Activated CD4-positive, alpha-beta T cell treated with anti-CD3 and anti-CD28 coated beads, Interleukin-2, Interleukin-6, amounts not matched to agents 100 ng/mL and 50 ng/mL, durations not matched to agents 16 hours and 8 hours (primary cell): ENCODE results near the gene ACAD11.

Source experiments
- DNase-seq: peaks from one replicate; pipeline ENCODE4 v3.0.0-alpha.2; 2020

The ACAD11 gene, protein sequence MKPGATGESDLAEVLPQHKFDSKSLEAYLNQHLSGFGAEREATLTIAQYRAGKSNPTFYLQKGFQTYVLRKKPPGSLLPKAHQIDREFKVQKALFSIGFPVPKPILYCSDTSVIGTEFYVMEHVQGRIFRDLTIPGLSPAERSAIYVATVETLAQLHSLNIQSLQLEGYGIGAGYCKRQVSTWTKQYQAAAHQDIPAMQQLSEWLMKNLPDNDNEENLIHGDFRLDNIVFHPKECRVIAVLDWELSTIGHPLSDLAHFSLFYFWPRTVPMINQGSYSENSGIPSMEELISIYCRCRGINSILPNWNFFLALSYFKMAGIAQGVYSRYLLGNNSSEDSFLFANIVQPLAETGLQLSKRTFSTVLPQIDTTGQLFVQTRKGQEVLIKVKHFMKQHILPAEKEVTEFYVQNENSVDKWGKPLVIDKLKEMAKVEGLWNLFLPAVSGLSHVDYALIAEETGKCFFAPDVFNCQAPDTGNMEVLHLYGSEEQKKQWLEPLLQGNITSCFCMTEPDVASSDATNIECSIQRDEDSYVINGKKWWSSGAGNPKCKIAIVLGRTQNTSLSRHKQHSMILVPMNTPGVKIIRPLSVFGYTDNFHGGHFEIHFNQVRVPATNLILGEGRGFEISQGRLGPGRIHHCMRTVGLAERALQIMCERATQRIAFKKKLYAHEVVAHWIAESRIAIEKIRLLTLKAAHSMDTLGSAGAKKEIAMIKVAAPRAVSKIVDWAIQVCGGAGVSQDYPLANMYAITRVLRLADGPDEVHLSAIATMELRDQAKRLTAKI

DNA sequence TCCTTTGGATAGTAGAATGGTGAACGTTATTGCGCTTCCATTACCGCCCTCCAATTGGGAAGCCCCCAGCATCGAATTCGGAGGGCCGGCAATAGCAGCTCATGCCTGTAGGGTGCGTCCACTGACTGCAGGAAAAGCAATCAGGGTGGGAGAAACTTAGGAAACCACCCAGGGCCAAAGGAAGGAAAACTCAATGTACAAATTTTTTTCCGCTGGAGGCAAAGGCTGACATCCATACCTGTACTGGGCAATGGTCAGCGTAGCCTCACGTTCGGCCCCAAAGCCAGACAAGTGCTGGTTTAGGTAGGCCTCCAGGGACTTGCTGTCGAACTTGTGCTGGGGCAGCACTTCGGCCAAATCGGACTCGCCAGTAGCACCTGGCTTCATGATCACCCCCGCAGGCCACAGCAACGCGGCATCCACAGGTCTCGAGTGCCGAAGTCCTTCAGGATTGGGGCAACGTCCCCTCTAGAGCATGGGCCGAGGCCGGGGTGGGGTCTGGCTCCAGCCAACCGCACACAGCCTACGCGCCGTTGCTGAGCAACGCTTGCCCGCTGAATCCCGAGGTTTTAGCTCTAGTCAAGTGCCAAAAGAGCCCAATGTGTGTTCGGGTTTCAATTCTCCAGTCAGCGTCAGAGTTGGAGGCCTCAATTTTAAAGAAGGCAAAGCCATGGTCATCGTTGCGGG lies at the start of gene ACAD11:
ACAD11 (minus strand) TSS at position 445 of the 687 bp plus-strand sequence; CDS start at position 387, 58 bp downstream.
- peak; percentile 58 for DNase-seq

DNA sequence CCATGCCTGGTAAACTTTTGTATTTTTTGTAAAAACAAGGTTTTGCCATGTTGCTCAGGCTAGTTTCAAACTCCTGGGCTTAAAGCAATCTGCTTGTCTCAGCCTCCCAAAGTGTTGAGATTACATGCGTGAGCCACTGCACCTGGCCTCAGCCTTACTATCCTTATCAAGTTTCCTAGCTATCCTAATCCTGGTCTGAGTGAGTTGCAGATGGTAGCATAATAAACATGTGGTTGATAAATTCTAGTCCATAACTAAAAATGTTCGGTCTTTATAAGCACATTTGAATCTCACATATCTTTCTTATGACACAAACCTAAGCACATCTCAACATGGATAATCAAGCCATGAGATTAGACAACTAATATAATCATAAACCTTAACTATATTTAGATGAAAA lies 44.1 kb upstream of the ACAD11 start:
- DNase-seq, result no peak

DNA sequence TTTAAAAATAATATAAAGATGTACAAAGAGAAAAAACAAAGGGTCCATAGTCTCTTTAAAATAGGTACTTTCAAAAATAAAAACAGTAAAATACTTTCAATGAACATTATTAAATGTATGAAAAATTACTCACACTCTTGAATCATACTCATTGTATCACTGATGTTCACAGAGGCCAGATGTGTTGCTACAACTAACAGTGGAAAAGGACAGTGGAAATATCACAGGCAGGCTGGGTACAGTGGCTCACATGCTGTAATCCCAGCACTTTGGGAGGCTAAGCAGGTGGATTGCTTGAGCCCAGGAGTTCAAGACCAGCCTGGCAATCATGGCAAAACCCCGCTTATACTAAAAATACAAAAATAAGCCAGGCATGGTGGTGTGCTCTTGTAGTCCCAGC lies 35.8 kb upstream of the ACAD11 start:
- DNase-seq, result no peak

DNA sequence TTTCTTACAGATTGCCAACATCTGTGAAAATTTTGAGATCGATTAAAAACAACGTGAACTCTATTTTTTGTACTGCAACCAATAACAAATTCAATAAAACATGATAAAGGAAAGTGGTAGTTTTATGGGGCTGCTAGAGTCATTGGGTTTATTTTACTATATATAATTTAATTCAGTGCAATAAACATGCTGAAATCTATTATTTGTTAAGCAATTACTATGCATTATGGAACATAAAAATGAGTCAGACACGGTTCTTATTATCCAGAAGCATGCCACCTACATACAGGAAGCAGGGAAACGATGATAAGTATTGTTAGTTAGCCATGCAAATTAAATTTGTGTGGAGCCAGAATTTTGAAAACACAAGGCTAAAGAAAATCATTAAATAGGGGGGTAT lies 35.4 kb upstream of the ACAD11 start:
- no peak for DNase-seq

DNA sequence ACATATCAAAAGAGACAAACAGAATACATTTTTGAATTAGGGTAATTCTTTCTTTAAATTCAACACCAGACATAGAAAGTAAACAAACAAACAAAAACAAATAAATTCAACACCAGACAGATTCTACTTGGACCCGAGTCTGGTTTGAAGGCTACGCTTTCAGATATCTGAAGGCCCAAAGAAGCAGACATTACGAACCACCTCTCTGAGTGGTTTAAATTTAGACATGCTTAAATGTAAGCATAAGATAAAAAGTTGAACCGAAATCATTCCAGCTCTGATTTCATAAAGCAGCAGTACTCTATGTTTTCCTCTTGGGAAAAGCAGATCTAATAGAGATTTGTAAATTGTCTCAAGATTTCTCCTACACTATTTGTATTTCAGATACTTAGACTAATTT lies 30.4 kb upstream of the ACAD11 start:
- DNase-seq, result no peak

DNA sequence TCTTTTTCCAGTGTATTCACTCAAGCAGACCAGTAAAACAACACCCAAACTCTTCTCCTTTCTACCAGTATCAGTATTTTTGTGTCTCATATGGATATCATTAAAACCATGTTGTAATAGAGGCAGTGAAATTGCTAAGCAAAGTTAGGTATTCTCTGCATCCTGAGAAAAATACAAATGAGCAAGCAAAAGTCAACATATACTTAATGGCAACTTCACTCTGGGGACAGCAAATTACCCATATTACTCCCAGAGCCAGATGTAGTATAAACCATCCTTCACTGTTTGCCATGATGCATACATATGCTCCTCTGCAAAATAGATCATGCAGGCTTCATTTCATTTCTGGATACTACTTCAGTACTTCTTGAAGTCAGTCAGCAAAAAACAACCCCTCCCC lies 22.6 kb upstream of the ACAD11 start:
- DNase-seq, result no peak

DNA sequence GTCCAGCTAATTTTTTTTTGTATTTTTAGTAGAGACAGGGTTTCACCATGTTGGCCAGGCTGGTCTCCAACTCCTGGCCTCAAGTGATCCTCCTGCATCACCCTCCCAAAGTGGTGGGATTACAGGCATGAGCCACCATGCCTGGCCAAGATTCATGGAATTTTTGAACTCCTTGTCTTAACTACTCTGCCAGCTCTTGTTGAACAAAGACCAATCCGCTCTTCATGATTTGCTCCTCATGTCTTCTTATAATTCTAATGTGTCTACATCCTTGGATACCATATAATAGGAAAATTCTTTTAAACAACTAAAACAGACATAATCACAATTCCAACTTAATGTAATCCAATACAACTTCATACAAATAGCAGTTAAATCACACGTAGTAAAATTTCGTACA lies 21.8 kb upstream of the ACAD11 start:
- DNase-seq, result no peak

DNA sequence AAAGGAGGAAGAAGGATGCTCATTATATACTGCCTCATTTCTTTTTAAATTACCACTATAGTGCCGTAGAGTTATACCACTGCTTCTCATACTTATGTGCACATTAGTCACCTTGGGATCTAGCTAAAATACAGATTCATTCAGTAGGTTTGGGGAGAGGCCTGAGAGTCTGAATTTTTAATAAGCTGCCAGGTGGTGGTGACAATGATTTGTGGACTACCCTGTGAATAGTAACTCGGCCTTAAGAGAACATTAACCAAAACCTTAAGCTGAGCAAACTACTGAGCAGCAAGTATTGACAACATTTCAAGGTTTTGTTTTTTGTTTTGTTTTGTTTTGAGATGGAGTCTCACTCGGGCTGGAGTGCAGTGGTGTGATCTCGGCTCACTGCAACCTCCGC lies 20.3 kb upstream of the ACAD11 start:
- no peak for DNase-seq

DNA sequence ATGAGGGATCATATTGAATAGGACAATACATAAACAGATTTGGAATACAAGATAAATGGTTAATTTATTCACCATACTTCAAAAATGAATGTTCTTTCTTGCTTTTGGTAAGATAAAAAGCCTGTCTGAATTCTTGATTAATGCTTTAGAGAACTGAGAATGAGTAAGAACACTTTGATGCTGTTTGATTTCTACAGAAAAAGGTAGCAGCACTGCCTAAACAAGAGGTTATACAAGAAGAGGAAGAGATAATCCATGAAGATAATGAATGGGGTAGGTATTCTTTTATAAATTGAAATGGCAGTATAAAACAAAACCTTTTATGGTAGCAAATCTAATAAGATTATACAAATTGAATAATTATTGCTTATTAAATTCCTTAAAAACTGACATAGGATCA lies 15.8 kb upstream of the ACAD11 start:
- no peak for DNase-seq

DNA sequence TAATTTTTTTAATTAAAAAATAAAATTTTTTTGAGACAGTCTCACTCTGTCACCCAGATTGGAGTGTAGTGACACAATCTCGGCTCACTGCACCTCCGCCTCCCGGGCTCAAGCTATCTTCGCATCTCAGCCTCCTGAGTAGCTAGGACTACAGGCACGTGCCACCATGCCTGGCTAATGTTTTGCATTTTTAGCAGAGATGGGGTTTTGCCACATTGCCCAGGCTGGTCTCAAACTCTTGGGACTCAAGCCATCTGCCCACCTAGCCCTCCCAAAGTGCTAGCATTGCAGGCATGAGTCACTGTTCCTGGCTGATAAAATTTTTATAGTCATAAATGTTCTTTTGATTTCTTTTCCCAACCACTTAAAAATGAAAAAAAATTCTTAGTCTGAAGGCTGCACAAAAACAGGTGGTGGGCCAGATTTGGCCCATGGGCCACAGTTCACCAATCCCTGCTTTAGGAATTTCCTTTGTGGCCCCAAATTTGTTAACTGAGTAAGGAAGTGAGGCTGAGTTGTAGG lies 9.7 kb upstream of the ACAD11 start:
- DNase-seq, result no peak

DNA sequence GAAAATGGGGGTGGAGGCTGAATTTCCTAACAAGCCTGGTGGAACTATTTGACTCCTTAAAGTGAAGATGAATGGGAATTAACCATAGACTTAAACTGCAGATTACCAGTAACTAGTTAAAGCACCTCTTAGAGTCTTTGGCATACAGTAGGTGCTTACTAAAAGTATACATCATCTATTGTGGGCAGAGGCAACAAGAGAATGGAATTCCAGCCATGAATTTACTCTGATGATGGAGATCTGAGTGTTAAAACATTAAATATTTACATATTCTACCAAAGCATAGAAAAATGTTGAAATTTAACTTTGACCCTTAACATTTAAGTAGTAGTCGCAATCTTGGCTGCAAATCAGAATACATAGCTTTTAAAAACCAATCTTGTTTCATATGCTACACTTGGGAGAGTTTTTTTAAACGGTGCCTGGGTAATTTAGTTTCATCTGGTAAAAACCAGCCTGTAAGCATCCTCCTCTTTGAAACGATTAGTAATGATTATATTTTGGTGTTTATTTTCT lies 5.7 kb upstream of the ACAD11 start:
- no peak for DNase-seq

DNA sequence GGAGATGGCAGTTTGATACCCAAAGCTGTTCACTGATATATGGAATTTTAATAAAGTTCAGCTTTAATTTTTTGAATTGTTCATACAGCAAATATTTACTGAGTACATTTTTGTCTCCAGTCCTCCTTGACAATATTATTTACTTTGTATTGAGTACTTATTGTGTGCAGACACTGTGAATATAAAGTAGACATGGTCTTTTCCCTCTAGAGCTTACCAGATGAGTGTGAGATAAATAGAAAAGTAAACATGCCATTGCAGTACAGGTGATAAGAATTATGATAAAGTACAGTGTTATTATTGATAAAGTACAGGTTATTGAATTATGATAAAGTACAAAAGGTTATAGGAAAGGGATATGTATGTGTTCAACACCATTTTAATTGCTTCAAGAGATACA lies 2.6 kb upstream of the ACAD11 start:
- no peak for DNase-seq

DNA sequence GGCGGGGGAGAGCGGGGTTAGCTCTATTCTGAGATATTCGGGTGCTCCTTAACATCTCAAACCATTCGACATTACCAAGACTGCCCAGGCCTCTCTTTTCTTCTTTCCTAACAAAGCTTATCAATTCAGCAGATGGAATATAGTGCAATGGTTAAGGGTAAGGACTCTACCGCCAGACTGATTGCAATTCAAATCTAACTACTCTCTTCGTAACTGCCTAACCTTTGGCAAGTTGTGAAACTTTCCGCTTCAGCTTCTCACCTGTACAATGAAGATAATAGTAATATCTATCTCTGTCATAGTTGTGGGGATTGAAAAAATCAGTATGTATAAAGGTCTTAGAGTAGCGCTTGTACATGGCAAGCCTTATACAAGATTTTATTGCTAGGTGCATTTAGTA lies 1.5 kb upstream of the ACAD11 start:
- peak; percentile 2 for DNase-seq

DNA sequence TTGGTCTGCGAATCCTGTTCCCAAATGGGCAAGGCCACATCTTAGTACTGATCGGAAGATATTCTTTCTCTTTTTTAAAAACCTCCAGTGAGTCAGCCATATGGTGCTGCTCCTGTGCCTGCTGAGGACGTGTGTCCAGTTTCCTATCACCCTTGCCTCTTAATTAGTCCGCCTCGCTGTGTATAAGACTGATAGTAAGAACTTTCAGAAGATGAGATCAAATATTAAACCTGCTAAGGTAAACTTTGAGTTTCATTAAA lies 1.1 kb upstream of the ACAD11 start:
- DNase-seq, result no peak

DNA sequence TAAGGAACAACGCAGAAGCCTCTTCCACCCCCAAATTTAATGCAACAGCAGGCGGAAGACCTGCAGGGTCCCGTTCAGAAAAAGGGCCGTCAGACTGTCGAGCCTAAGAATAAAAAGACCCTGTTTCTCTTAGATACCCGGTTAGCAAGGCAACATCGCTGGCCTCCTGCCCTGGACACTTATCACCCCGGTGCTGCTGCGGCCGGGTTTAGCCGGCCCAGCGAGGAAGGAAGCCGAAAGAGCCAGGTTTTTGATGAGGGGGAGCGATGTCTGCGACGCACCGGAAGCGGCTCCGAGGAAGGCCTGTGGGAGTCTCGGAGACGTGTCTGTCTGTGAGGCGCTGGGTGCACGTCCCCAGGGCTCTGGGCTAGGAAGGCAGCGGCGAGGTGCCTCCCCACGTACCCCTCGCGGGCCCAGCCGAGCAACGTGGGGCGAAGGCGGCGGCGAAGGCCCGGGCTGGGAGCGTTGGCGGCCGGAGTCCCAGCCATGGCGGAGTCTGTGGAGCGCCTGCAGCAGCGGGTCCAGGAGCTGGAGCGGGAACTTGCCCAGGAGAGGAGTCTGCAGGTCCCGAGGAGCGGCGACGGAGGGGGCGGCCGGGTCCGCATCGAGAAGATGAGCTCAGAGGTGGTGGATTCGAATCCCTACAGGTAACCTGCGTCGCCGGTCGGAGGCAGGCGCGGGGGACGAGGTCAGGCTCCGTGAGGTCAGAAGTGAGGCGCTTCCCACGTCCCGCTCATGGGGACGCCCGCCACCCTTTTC lies 622 bp upstream of the ACAD11 start, which contains the start of gene UBA5:
UBA5 (plus strand) TSS at position 278 of the 759 bp plus-strand sequence; CDS start at position 487, 209 bp downstream.
- DNase-seq, result peak; percentile 82

DNA sequence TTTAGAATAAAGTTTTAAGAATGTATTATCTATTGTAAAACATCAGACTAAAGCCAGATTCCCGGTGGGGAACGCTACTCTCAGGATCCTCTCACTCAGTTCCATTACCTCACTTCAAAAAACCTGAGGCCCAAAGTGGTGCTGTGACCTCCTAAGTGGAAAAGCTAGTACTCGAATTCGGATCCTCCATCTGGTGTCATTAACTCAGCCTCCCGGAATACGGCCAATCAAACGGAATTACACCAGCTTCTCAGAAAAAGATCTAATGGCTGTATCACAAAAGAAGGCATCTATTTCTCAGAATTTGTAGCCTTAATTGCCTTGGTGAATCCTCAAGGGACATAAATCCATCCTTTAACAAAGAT lies 627 bp downstream of the ACAD11 start:
- DNase-seq, result no peak

DNA sequence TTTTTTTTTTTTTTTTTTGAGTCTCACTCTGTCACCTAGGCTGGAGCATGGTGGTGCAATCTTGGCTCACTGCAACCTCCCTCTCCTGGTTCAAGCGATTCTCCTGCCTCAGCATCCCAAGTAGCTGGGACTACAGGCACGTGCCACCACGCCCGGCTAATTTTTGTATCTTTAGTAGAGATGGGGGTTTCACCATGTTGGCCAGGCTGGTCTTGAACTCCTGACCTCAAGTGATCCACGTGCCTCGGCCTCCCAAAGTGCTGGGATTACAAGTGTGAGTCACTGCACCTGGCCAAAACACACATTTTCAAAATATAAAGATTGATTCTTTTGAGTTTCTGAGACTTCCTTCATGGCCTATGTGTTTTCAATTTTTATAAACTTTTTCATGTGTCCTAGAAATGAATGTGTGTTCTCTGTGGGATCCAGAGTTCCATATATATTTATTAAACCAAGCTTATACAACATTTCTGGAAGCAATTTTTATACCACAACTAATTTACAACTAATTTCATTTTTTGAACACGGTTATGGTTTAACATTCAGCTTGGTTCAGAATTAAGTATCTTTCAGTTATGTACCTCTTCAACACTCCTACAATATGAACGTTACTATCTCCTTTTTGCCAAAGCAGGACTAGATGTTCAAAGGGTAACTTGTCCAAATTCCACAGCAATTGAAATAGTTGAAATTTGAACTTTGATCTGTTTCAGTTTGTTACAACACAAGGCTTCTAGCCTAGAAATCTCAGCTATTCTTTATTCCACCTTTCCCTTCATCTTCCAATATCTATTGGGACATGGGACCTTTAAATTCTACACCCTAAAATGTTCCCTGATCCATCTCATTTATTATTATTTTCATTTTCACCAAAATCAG lies 1.5 kb downstream of the ACAD11 start:
- DNase-seq, result no peak

DNA sequence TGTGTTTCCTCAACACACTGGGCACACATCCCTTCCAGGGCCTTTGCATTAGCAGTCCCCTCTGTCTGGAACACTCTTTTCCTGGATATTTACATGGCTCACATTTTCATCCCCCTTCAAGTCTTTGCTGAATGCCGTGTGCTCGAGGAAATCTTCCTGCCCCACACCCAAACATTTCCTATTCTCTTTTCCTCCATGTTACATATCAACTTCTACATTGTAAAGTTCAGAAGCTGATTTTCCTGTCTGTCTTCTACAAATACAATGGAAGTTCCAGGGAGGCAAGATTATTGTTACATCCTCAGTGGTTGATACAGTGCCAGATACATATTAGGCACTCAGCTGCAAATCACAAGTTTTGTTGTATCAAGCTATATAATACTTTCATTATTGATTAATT lies 4.1 kb downstream of the ACAD11 start:
- DNase-seq, result no peak

DNA sequence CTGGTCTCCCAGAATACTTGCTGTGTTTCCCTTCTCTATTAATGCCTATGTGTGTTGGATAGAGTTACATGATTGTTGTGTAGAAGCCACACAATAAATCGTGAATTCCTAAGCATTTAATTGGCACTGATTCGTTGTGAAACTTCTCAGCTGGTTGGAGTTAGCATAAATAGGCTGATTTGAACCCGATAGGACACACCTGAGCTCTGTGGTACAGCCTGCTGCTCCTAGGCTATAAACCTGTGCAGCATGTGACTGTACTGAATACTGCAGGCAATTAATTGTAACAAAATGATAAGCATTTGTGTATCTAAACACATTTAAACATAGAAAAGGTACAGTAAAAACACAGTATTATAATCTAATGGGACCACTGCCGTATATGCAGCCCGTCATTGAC lies 4.9 kb downstream of the ACAD11 start:
- DNase-seq, result no peak

DNA sequence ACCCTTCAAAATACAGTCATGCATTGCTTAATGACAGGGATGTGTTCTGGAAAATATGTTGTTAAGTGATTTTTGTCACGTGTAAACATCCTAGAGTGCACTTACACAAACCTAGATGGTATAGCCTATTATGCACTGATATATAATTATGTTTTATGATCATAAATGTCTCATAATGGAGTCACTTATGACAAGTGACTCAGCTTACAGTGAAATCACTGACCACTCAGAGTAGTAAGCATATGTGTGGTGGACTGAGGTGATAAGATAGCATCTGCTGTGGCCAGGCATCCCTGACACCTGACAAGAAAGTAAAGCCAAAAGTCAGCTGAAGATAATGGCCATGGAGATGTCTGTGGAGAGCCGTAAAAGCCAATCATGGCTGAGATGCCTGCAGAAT lies 5.4 kb downstream of the ACAD11 start:
- no peak for DNase-seq

DNA sequence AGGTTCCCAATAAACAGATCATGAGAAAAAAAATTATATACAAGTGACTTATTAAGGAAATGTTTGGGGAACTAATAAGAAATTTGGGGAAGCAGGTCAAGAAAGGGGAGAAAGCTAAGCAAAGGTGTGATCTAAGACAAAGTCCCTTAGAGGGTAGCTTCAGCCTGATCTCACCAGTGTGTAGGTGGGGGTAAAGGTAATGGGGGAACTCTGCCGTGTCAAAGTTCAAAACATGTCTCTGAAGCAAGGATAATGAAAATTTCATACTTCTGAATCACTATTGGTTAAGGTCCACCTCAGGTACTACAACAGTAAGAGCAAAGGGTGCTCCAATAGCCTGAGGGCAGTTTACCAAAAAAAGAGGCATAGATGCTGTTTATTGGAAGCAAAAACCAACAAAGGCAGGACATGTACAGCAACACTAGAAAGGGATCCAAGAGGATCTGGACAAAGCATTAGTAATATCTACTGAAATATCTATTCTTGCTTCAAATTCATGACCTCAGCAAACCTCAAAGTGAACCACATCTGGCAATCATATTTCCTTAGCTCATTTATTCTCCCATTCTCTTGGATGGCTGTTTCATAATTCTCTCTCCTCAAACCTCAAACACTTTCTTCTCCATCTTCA lies 6.9 kb downstream of the ACAD11 start:
- no peak for DNase-seq
